GM12872 (cell line): ENCODE data around the gene KIFC1.
A peak's percentile ranks its signal among the peaks of the same experiment; 100 is the strongest.

Source experiments
- TF ChIP-seq, protein P1 (sequence below): IDR thresholded peaks from 3 replicates; pipeline ENCODE4 v1.5.1; 2011; ENCODE audit warnings: low read depth, mild to moderate bottlenecking, low read length, moderate library complexity; ENCODE audit not compliant: insufficient read depth

KIFC1 gene

DNA sequence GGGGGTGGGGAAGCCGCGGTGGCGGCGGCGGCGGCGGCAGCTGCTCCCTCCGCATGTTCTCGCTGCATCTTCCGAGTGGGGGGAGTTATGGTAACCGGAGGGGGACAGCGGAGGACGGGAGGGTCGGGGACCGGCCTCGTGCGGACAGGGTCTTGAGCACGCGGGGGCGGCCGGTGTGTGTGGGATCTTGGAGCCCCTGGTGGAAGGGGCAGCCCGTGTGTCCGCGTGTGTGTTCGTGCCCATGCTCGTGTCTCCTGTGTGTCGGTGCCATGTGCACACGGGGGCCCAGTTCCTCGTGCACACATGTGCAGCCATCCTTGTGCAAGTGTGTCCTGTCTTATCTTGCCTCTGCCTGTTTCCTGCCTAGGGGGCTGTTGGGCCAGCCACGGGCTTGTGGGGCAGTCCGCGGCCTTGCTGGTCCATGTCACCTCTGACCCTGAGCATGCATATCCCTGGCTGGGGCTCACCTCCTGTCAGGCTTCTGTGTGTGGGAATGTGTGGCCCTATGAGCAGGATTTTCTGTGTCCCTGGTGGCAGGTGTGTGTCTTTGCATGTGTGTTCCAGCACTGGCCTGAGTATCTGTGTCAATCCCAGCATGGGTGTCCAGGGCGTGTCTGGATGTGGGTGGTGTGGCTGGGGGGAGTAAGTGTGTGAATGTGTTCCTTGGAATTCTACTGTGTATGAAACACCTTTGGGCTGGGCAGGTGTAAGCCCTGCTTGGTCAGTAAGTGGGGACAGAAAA lies 36.8 kb downstream of the KIFC1 start:
- TF ChIP-seq, protein P1, sequence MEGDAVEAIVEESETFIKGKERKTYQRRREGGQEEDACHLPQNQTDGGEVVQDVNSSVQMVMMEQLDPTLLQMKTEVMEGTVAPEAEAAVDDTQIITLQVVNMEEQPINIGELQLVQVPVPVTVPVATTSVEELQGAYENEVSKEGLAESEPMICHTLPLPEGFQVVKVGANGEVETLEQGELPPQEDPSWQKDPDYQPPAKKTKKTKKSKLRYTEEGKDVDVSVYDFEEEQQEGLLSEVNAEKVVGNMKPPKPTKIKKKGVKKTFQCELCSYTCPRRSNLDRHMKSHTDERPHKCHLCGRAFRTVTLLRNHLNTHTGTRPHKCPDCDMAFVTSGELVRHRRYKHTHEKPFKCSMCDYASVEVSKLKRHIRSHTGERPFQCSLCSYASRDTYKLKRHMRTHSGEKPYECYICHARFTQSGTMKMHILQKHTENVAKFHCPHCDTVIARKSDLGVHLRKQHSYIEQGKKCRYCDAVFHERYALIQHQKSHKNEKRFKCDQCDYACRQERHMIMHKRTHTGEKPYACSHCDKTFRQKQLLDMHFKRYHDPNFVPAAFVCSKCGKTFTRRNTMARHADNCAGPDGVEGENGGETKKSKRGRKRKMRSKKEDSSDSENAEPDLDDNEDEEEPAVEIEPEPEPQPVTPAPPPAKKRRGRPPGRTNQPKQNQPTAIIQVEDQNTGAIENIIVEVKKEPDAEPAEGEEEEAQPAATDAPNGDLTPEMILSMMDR: peak; percentile 64

DNA sequence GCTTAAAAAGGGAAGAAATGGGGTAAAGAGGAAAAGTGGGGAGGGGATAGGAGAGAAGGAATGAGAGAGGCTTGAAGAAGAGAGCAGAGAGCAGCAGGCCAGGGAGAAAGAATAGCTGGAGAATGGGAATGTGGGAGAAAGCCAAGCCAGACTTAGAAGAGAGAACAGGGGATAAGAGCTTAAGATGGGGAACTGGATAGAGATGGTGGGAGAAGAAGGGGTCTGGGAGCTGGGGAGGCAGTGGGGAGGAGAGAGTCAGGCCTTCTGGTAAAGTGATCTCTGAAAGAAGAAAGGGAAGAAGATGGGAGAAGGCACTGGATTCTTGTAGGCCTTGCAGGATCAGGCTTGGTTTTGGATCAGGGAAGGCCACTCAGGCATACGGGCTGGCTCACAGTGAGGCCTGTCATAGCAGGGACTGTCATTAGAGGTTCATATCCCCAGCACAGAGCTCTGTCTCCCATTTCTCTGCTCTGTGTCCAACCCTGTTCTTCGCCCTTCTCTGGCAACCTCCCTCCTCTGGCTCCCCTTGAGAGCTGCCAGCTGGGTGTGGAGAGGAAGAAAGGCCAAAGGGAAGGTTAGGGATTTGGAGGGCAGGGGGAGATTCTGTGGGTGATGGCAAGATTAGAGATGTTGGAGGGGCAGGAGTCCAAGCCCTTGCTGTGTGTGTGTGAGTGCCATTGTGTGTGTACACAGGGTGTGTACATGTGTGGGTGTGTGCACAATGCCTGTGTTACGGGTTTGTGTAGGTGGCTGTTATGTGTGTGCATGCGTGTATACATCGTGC lies 37.5 kb downstream of the KIFC1 start:
- TF ChIP-seq, protein P1: no peak

DNA sequence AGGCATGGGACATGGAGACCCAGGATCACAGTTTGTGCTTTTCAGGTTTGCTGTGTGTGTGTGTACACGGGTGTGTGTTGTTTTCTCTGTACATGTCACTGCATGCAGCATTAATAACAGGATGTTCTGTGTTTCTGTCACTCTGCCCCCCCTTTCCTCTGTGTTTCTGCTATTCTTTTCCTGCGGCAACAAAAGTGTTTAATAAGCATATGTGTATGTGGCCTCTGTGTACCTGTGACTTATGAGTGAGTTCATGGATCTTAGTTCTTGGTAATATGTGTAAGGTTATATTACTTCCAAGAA lies 38.1 kb downstream of the KIFC1 start:
- TF ChIP-seq, protein P1: no peak

DNA sequence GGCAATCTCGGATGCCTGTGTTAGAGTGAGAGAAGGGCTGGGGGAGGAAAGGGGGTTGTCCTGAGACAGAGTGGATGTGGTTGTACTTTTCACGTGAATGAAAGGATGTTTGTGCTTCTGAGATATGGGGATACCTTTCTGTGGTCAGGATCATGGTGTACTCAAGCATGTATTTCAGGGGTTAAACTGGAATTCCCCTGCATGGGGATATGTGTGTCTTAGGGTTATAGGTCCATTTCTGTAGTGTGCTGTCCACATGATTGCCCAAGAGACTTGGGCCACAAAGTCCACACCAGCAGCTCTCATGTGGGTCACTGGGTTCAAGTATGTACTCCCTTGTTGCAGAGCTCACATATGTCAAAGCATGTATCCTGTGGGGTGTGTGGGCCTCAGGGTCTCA lies 38.7 kb downstream of the KIFC1 start:
- TF ChIP-seq, protein P1: no peak

DNA sequence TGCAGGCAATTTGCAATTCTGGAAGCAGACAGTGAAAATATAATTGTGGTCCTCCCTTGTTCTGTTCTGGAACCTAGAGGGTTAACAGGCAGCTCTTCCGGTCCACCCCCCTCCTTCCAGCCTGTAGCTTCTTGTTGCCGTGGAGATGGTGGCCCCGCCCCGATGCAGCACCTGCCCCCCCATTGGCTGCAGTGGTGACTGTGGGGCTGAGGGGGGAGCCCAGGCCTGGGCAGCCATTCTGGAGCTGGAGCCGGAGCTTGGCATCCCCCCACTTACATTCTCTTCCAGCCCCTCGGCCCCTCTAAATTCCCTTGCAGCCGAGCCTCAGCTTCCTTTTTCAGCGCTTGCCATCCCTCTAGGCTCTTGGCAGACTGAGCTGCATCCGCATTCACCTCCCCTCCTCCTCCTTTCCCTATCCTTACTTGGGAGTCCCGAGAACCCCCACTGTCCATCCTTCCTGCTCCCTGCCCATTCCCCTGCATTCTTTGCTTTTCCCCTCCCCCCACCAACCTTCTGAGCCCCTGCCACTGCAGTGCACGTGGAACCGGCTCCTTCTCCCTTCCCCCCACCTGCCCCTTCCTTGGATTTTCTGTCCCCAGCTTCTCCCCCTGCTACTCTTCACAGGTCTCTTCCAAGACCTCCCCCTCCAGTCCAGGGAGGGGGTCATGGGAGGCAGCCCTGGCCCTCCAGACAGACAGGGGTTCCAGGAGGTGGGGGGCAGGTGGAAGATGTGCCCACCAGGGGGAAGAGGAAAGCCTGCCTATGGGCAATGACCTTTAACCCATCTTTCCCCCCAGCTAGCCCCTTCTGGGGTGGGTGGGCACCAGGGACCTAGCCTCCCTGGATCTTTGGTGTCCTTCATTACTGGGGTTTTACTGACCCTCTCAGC lies 39.6 kb downstream of the KIFC1 start:
- TF ChIP-seq, protein P1: no peak

DNA sequence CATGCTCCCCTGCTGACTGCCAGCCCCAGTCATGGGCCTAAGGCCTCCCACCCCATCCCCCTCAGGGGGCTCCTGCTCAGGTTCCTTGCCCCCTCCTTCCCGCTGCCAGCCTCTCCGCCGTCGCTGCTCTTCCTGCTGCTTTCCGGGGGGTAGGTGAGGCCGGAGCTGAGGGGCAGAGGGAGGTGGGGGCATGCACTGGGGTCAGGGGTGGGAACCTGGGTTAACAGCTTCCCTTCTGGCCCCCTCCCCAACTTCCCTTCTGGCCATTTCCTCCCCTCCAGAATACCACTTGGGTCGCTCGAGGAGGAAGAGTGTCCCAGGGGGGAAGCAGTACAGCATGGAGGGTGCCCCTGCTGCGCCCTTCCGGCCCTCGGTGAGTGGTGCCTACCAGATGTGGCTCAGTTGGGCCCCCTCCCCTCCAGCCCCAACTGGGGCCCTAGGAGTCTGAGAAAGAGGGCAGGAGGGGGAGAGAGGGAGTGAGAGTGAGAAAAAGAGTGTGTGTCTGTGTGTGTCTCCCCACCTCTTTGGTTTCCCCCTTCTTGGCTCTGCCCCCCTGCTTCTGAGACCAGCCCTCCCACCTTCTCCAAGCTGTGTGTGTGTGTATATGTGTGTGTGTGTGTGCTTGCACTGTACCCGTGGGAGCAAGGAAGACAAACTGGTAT lies 40.4 kb downstream of the KIFC1 start:
- TF ChIP-seq, protein P1: no peak
